ENCODE measurements around the gene ATRNL1.

DNA sequence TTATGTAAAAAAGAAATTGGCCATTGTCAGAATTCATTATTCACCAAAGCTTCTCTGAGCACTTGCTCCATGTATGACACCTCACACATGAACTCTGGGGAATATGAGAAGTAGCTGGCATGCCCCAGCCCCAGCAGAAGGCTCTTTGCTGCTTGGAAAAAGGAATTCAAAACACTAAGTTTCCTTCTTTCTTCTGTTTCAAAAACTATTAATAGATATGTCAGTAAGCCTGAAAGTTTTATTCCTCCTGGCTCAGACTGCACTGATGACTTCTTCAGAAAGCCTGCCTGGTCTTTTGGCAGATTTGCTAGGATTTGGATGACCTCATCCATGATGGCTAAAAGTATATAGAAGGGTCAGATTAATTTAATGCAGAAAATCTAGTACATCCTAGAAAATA is 668.9 kb downstream of the ATRNL1 start:
- TF ChIP-seq POLR2AphosphoS5 (IDR thresholded peaks at IDR 0.05) = no peak
- TF ChIP-seq, protein P1, sequence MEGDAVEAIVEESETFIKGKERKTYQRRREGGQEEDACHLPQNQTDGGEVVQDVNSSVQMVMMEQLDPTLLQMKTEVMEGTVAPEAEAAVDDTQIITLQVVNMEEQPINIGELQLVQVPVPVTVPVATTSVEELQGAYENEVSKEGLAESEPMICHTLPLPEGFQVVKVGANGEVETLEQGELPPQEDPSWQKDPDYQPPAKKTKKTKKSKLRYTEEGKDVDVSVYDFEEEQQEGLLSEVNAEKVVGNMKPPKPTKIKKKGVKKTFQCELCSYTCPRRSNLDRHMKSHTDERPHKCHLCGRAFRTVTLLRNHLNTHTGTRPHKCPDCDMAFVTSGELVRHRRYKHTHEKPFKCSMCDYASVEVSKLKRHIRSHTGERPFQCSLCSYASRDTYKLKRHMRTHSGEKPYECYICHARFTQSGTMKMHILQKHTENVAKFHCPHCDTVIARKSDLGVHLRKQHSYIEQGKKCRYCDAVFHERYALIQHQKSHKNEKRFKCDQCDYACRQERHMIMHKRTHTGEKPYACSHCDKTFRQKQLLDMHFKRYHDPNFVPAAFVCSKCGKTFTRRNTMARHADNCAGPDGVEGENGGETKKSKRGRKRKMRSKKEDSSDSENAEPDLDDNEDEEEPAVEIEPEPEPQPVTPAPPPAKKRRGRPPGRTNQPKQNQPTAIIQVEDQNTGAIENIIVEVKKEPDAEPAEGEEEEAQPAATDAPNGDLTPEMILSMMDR (IDR thresholded peaks at IDR 0.05) = no peak
